HG03139 (cell line): ENCODE results near the gene TTC13.

Experiments
- ATAC-seq: cut with Tn5 transposase; IDR thresholded peaks from one replicate; pipeline ENCODE4 v1.9.1; 2021; ENCODE audit not compliant: unreplicated experiment

TTC13 gene

DNA sequence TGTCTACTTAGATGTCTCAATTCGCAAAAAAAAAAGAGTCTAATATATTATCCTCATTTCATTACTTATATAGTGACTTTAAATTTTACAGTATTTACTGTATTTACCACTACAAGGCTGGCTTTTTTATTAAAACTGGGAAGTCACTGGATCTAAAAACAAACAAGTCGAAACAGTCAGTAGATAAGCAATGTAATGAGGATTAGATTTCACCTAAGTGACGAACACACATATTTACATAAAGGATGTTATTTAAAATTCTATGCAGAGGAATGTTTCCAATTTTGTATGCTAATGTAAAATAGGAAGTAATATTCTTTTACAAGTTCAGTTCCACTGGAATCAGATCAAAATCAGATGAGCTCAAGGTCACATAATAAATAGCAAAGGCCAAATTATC is 28.3 kb downstream of the TTC13 start:
- no peak for ATAC-seq

DNA sequence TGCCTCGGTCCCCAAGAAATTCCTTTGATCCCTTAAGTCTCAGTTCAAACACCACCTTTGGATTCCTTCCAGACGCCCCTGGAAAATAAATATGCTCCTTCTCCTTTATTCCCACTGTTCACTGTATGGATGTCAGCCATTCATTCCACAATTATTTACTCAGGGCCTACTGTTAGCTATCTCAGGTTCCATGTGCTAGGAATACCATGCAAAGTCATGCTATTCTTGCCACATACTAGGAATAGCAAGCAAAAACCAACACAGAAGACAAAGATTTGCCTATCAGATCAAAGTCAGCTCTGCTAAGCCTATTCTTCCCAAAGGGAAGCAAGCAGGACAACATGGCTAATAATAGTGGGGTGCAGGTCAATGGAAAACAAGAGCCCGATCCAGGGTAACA is 29.8 kb downstream of the TTC13 start:
- ATAC-seq = no peak

DNA sequence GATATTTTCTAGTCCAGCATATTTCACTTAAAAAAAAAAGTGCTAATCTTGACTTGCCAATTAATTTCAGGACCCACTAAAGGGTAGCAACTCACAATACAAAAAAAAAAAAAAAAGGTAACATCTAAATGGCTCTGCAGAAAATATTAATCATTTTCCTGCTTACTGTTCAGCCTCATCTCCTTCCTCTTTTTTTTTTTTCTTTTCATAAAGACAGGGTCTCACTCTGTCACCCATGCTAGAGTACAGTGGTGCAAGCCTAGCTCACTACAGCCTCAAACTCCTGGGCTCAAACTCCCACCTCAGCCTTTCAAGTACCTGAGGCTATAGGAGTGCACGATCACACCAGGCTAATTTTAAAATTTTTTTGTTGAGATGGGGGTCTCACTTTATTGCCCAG is 30.4 kb downstream of the TTC13 start:
- no peak for ATAC-seq

- ATAC-seq = no peak
Observed at GRCh38 chr1:230943048-230943593, 35.5 kb downstream of the TTC13 start.

GRCh38 chr1:230940848-230941247 is 37.8 kb downstream of the TTC13 start:
- ATAC-seq = no peak

- ATAC-seq = no peak
Observed at GRCh38 chr1:230939806-230940489, 38.7 kb downstream of the TTC13 start.

DNA sequence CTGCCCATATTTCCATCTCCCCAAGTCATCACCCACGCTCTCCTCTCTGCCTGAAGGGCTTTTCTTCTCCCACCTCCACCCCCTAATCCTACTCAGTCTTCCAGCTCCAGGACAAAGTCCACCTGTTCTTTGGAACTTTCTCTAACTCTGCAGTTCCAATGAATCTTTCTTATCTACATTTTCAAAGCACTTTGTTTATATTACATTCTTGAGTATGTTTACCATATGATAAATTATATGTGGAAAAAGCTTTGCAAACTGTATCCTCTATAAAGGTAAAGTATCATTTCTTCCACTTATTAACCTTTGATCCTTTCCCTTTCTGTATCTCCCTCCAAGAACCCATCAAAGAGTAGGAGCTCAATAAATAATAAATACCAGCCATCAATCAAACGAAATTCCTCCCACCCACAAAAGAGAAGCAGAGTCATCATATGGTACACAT is 39.7 kb downstream of the TTC13 start:
- ATAC-seq = no peak

GRCh38 chr1:230937371-230937770 is 41.3 kb downstream of the TTC13 start:
- ATAC-seq = no peak

- ATAC-seq = no peak
Observed at GRCh38 chr1:230936475-230936874, 42.2 kb downstream of the TTC13 start.

DNA sequence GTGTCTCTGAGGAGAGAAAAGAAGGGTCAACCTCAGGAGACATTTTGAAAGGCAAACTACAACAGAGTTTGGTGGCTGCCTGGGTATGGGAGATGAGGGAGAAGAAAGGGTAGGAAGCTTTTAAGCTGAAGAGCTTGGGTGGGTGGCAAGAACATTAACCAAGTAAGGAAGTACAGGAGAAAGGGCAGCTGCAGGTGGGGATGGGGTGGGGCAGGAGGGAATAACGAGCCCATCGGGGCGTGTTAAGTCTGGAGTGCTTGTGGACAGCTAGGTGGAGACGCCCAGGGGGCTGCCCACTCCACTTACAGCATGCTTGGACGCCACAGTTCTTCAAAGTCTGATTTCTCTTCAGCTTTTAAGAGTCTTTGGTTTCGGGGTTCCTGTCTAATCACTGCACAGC is 42.8 kb downstream of the TTC13 start:
- ATAC-seq = no peak

- no peak for ATAC-seq
Observed at GRCh38 chr1:230930986-230931385, 47.7 kb downstream of the TTC13 start.

GRCh38 chr1:230926182-230926581 is 52.5 kb downstream of the TTC13 start:
- ATAC-seq = no peak

DNA sequence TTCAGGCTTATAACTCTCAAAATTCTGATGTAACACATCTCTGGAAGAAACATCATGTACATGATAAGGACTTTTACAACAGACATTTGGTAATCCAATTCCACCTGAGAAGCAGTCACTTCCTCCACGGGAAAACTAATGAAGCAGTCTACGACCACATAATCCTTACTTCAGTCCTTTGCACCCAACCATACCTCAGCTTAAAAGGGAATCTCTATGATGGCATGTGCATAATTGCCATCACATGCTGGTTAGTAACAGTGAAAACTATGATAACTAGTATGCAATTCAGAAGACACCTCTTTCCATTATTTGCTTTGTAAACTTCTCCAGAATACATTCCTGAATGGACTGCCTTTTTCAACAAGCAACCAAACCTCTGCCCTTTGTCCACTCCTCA is 53.1 kb downstream of the TTC13 start:
- ATAC-seq = no peak

DNA sequence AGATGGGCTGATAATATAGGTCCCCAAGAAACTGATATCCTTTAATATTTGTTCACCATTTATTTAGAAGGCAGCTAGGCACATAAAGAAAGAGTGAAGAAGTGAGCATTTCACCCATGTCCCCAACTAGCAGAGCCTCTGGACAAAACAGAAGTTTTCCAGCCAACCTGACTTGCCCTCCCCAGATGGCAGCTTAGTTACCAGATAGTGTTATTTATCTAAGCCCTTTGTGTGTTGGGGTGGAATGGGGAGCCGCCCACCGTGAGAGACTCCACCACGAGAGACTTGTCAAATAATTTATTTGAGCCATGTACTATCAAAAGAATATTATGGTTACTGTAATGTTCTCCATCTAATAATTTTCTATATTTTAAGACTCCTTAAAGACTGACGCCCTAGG is 55.5 kb downstream of the TTC13 start:
- ATAC-seq = no peak

- no peak for ATAC-seq
Observed at GRCh38 chr1:230922620-230923019, 56.0 kb downstream of the TTC13 start.

GRCh38 chr1:230919207-230919606 is 59.5 kb downstream of the TTC13 start:
- no peak for ATAC-seq

- ATAC-seq = no peak
Observed at GRCh38 chr1:230917284-230918135, 61.2 kb downstream of the TTC13 start.

GRCh38 chr1:230916587-230917283 is 61.9 kb downstream of the TTC13 start:
- no peak for ATAC-seq

GRCh38 chr1:230915078-230915477 is 63.6 kb downstream of the TTC13 start:
- no peak for ATAC-seq

GRCh38 chr1:230913496-230913895 is 65.2 kb downstream of the TTC13 start:
- no peak for ATAC-seq

DNA sequence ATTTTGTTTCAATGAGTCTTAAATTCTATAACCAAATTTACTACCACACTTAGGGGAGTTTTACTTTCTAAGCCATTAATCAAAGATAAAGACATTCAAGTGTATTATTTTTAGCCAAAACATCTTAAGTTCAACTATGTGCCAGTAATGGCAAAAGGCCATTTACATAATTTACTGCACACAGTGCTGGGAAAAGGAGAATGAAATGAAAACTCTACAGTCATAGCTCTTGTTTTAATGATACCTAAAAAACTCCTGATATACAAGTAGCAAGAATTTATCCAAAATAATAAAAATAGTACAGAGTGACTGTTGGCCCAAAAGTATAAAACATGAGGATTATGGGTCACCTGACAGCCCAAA is 67.9 kb downstream of the TTC13 start:
- ATAC-seq = no peak
